CD4-positive, alpha-beta T cell treated with Interleukin-6 at 100 ng/mL for 8 hours (primary cell): ENCODE measurements around the gene ADARB2.

Experiments
- DNase-seq: peaks from one replicate; pipeline ENCODE4 v3.0.0-alpha.2; 2020; ENCODE audit warnings: mixed read lengths, low spot score

ADARB2 gene

DNA sequence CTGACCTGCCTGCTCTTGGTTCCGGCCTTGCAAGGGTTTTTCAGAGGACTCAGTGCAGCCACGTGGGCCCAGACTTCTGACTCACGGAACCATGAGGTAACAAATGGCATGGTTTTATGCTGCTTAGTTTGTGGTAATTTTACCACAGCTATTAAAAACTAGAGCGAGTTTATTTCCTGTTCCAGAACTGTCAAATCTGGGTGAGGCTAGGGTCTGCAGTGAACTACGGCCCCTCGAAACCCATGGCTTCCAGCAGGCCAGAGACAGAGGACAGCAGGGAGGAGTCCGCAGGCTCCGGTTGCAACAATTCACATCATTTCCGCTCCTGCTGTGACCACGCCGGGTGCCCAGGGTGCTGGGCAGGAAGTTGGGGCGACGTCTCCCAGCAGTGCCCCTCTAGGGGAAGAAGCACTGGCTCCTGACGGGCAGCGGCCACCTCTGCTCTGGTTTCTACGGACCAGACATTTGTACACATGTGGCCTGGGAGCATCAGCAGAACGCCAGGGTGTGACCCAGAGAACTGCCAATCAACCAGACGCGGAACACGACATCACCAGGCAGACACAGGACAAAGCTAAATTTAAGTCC lies 74.8 kb downstream of the ADARB2 start:
- DNase-seq = no peak

DNA sequence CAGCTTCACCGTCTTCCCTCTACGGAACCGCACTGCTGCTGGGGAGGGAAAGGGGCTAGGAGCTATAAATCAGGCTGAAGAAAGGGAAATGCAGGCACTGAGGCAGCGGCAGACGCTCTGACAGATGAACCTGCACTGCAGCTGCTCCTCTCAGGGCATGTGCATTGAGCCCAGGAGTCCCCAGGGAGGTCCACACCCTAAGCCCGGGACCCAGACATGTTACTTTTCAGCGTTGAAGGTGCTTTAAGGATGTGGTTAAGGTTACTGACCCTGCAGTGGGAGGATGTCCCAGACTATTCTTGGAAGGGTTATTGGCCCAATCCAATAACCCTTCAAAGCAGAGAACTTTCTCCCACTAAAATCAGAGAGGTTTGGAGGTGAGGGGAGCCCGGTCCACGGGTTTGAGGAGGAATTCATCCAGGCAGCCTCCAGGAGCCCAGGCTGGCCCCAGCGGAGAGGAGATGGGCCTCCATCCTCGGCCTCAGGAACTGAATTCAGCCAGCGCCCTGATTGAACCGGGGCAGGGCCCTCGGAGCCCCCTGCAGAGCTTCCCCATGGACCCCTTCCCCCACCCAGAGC lies 75.4 kb downstream of the ADARB2 start:
- no peak for DNase-seq

DNA sequence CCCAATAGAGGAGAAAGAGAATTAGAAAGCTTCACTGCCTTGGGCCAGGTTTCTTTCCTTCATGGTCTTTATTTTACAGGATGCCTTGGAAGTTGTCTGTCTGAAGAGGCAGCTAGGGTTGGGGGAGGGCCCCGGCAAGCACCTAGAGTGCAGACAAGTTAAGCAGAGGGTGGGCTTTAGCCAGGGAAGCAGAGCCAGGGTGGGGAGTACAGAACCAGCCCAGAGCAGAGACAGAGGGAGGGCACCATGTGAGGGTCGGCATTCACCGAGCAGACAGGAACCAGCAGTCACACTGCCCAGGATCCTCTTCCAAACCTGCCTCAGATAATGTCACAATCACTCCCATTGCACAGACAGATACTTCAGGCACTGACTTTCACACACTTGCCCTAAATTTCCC lies 75.9 kb downstream of the ADARB2 start:
- no peak for DNase-seq

DNA sequence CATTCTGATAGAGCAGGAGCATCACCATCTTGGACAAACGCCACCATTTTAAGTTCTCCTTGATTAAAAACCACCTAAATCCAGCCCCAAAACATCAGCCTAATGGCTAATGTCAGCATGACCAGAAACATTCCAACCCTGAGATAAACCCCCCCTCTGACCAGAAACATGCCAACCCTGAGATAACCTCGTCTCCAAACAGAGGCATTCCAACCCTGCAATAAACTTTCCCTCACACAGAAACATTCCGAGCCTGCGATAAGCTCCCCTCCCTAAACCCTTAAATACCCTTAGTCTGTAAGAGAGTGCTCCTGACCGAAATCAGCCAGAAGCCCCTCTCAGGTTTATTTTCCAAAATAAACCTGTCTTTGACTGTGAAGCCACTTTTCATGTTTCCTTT lies 76.5 kb downstream of the ADARB2 start:
- DNase-seq = no peak

DNA sequence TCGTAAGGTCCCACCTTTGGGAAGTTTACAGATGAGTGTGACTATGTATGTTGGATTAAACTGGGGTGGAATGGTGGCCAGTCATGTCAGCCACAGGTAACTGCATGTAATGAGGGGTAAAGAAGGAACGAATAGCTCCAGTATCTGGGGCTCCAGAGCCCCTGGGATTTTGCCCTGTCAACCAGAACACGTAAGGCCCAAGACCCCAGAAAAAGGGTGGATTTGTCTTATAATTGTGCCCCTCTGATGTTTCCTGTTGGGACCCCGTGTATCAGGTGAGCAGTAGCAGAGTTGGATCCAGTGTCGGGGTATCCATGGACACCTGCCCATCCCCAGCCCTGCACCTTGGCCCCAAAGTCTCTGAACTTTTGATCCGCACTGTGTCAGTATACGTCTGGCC lies 76.9 kb downstream of the ADARB2 start:
- DNase-seq = no peak

DNA sequence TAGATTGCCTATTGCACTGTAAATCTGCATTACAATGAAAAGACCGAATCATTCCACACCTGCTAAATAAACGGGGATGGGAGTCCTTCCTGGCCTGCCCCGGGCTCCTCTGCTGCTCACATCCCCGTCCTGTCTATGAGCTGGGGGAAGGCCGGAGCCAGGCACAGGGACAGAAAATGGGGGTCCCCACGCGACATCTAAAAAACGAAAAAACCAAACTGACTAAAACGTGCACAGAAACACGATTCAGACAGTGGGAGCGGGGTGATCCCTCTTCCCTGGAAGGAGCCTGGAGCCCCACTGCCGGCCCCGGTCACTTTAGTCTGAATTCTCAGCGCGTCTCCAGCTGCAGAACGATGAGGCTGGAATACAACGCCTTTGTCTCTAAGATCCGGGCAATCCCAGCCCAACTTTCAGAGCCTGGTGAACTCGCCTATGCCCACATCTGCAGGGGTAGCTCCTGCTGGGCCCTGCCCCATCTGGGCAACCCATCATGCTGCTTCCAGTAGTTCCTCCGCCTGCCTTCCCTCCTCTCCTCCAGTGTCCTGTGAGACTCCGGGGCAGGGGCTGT lies 78.0 kb downstream of the ADARB2 start:
- no peak for DNase-seq

DNA sequence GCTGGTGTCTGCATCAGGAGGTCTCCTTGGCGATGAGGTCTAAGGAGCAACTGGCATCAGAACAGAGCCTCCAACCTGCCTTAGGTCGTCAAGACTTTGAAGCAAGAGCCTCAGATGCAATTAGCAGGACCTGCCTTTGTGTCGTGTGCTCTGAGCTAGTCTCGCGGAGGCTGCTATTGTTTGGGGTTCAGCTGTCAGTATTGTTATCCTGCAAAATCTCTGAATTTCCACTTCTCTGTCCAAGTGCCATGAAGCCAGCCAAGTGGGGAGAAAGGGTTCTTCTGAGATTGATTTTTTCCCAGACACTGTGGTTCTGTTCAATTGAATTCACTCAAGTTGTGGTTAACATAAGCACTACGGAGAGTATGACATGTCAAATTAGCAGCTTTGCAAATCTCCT lies 78.7 kb downstream of the ADARB2 start:
- DNase-seq = no peak

DNA sequence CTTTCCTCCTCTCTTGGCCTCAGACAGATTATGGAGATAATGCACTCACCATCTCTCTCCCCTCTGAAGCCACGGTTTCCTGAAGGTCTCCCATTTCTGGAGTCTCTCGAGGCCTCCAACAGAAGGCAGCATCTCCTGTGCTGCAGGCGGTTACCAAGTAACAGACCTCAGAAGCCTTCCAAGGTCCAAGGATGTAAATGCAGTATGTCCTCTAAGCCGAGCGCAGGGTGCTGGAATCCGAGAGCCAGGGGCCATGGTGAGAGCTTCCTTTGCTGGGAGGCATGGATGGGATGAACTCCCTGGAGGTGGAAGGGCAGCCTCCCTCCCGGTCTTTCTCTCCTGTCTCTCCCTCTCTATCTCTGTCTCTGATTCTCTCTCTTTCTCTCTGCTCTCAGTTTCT lies 79.8 kb downstream of the ADARB2 start:
- DNase-seq = no peak

DNA sequence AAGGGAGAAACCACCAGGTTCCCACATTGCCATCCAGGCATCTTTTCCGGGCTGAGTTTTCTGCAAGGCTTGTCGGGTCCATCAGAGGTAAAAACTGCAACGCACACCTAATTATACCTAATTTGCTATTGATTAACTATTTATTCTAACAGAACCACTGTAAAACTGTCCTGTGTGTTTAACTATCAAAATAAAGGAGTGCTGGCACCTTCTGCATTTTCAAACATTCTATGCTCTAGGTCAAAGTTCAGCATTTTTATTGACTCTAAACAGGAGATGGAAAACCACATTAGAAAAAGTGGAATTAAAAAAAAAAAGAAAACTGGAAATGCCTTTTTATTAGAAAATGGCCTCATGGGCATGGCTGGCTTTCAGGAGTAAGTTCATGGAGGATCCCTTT lies 82.0 kb downstream of the ADARB2 start:
- no peak for DNase-seq

DNA sequence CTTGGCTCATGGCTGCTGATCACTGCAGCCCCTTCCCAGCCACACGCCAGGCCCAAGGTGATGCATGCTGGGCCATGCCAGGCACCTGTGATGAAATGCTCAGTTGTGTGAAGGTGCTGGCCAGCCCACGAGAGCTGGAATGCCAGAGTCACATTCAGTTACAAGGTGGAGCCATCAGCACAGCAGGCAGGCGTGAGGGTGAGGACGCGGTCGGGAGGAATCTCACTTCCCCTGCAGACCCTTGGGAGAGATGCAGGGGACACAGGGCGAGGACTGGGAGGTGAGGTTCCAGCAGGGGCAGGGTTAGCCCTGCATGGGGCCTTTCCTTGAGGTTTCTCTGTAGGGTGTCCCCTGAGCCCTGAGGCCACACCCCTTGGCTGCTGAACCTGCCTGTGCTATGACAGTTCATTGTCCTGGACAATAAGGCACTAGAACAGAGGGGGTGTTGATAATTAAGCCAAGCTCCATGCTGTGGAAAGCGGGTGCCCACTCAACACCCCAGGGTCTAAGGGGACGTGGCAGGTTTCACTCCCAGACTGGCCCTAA lies 82.4 kb downstream of the ADARB2 start:
- DNase-seq = no peak

DNA sequence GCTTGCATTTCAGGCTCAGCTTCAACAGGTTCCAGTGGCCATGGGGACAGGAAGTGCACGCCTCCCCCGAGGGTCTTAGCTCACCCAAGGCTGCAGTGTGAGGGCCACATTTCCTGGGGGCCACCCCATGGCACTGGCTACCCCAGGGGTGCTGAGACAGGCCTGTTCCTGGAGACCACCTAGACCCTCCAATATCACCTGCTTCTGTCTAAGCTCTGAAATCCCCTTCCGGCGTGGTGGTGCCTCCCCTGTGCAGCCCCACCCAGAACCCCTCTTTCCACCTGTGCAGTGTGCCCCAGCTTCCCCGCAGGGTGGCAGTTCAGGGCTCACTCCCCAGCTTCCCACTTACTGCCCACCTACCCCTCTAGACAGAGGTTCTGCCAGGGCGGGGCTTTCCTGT lies 83.1 kb downstream of the ADARB2 start:
- DNase-seq = no peak

DNA sequence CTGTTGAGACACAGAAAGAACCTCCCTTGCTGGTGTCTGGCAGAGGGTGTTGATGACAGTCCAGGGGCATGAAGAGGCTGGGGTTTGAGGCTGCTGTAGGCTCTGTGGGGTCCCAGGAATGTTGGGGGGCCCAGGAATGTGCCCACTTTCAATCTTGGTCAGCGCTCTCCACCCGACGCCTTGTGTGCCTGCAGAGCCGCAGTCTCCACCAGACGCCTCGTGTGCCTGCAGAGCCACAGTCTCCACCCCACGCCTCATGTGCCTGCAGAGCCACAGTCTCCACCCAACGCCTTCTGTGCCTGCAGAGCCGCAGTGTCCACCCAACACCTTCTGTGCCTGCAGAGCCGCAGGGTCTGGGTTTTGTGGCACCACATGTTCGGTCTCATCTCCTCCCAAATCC lies 84.0 kb downstream of the ADARB2 start:
- DNase-seq = no peak

DNA sequence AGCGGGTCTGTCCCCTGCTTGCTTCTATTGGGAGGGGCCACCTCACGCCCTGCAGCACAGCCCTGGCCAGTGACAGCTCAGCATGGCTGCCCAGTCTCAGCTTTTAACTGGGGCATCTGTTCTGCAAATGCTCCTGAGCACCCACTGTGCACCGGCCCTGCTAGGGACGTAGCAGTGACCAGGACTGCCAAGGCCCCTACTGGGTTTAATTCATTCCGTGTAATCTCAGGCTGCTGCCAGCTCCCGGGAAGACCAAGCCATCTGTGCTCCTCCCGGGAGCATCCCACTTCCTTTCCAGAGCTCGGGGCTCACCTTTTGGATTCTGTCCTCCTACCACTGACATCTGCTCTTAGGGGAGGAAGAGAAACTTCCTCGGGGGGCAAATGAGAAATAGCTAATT lies 85.2 kb downstream of the ADARB2 start:
- no peak for DNase-seq

DNA sequence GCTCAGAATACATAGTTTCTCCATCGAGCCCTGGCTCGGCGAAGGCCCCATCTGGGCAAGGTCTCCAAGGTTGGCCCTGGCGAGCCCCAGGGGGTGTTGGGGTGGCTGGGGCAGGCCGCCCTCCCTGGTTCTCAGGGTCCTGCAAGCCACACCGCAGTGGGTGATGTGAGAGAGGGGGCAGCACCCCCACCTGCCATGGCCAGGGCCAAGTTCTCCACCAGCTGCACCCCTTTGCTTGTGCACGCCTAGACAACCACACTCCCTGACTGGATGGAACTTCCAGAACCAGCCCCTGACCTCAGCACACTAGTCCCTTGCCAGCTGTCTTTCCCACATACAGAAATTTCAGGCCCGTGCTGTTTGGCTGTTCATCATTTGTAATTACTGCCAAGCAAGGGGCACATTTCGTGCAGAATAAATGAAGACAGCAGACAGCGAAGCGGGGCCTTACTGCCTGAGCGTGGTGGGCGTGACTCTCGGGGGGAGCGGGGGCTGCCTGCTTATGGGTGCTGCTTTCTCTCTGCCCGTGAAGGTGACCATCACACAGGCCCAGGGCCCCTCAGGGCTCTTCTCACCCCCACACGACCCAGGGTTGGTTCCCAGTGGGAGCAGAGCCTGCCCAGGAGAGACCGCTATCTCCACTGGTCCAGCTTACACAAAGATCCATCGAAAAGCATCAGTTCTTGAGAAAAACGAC lies 85.9 kb downstream of the ADARB2 start:
- DNase-seq = no peak

DNA sequence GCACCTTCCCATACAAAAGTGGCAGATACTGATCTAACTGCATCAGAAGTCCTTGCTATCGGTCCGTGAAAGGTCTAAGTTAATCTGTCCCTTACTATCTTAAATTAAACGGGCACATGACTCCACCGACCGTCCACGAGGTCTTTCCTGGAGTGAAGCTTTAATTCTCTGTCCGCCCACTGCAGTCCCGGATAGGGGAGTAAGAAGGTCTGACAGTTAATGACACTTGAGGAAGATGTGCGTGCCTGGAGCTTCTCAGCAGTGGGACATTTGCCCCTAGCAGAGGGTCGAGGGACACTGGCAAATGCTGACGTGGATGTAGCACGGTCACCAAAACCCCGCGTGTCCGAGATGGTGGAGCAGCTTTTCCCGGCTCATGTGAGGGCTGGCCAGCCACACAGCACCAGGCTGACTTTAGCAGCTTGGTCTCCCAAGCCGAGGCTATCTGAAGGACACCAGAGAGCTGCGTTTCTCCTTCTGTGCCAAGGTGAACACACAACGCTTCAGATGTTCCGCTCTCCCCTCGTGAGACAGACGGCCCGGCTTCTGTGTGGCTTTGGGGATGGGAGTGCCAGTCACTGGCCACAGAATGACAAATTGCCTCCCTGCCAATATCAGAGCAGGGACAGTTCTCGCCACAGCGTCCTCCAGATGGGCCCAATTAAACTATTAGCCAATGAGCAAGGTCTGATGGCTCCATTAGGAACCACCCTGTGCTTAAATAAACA lies 86.6 kb downstream of the ADARB2 start:
- DNase-seq = no peak

DNA sequence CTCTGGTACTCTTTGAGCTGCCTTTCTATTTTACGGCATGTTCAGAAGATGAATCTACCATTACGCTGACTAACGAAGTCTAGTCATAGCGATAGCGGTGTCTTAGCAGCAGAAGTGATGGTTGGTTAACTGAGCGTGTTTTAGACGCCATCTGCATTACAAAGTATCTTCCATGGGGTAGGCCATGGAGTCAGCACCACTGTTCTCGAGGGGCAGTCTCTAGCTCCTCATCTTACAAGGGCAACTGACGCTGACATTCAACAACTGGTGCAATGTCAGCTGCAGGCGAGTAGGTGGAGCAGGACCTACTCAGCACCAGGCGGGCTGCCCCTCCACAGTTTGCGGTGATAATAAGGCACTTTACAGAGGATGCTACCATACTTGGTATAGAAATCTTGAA lies 88.7 kb downstream of the ADARB2 start:
- no peak for DNase-seq

DNA sequence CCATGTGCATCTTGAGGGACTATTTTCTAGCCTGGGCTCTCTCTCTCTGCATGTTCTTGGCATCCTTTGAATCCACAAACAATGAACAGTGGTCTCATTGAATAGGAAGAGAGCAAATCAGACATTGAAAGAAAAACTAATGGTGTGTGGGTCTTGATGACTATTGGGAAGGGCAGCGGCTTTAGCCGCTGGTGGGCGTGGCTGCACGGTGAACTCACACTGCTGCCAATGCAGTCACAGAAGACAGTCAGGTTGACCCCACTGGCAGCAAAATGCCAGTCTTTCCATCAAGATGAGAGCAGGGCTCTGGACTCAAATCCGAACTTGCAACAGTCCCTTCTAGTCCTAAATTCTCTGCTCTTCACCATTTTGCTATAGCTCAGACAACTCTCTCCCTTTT lies 91.0 kb downstream of the ADARB2 start:
- DNase-seq = no peak

DNA sequence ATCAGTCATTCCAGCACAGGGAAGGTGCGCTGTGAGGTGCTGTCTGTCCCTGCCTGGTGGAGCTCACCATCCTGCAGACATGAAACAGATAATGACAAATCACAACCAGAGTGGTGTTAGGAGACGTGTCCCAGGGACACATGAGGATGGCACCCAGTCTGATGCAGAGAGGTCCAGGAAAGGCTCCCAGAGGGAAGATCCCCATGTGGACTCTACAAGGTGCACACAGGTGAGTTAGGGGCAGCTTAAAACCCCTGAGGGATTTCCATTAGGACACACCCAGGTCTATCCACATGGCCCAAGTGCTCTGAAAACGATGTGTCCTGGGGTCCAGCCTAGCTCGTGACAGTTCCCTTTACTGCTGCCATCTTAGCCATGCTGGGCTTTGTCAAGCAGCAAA lies 91.4 kb downstream of the ADARB2 start:
- DNase-seq = no peak

DNA sequence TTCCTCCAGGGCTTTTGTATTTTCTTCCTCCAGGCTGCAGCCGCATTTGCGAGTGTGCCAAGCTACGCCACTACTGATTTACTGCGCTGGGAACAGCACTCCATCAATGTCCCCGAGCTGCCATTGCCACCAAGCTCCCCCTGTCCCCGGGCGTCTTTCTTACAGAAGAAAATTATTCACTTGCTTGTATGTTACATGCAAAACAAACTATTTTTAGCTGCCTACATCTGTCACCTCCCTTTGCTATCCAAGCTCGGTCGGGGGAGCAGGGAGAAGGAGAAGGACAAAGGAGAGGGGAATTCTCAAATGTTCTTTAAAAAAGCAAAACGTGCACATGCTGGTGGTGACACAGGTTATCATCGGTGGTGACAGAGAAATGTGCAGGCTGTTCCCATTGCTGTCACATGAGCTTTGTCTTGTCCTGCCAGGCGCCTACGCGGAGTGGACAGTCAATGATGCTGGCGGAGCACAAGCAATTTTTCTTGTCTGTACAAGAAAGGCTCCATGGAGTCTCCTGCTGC lies 93.1 kb downstream of the ADARB2 start:
- DNase-seq = no peak

DNA sequence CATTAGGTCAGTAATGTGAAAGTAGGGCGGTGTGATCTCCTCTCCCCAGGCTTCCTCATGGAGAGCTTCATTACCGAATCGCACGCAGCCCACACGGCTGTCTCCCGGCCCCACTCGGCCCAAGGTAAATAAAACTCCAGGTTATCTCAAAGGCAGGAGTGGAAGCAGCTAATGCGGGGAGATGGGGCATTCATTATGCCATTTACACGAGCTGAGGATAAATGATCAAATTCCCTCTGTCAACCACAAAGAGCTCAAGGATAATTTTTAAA lies 93.5 kb downstream of the ADARB2 start:
- no peak for DNase-seq

DNA sequence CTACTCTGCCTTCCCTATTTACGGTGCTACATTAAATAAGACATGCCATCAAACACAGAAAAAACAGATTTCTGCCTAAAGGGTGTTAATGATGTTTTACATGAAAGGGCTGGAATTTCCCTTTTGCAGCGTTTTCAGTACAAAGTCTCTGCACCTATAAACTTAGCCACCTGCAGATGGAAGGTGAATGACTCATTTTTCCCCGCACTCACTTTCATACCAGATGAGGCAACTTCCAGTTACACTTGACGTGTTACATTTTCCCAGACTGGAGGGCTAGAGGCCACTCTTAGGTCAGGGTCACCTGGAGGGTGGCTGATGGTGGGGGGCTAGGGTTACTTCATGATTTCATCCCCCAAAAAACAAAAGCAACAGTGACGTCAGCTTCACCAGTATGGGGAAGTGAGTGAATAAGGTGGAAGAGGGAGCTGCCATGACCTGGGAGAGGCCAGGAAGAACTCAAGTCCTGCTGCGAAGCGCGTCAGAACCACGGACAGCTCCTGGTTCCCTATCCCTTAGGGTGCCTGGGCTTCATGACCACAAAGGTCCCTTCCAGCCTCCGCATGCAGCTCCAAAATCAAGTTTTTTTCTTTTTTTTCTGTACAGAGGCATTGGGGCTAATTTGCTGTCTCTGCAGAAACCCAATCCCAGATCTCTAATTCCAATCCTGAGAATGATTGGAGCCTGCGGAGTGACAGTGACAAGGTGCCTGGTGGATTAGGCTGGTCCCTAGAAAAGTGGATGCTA lies 94.0 kb downstream of the ADARB2 start:
- DNase-seq = no peak

DNA sequence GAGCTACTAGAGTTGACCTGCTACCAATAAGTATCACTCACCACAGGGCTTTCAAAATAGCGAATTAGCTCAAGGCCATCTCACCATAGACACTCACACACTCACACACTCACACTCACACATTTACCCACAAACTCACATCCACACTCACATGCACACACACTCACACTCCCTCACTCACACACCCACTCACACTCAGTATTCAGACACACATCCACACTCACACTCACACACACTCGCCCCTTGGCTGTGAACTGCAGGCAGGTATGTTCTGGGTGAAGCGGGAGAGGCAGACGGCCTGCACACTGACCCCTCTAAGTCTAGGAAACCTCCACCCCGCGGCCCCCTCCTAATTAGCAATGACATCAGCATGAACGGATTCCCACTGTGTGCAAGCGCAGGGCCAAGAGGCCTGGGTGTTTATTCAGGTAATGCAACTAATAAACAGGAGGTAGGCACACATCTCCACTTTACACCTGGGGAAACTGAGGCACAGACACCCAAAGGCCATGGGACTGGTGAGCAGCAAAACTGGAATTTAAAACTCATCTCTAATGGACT lies 94.6 kb downstream of the ADARB2 start:
- no peak for DNase-seq
